Epidermal melanocyte (primary cell): ENCODE results near the gene PIM1.

Experiments used
- DNase-seq: peaks from one replicate; pipeline ENCODE4 v3.0.0; 2011; ENCODE audit warnings: low spot score; ENCODE audit not compliant: insufficient read length

Gene PIM1

DNA sequence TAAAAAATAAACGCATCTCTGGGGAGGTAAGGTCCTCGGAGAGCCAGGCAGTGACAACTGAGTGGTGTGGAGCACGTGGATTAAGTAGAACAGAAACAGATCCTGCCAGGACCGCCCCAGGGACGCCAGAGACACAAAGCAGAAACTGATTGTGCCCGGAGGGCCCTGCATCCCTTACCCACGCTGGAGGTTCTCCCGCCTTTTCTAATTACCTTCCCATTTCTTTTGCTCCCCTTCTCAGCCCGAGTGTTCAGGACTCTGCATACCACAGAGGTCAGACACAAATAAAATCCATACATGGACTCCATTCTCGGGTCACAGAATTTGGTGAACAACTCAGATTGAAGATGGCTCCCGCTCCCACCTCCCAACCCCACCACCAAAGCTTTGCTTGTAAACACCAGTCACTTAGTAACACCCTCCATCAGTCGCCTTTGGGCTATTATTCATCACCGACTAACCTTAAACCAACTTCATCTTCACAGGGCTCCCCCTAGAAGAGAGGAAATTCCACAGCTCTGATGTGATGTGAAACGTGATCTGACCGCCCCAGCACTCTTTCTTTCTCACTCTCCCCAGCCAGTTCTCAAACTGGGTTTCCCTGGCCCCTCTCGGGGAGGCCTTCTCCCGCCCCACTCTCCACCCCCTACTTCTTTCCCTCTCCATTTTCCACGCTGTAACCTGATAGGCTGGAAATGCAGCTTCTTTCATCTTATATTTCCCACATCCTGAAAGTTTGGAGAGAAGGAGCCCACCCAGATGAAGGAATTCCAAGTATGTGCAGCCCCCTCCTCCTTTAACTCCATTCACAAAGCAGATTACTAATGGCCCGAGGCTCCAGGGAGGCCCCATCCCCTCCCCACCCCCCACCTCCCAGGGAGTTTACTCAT lies 32.5 kb upstream of the PIM1 start:
- peak; percentile 48 for DNase-seq

- DNase-seq, result no peak
Measured at GRCh38 chr6:37138856-37139229, 31.1 kb upstream of the PIM1 start.

GRCh38 chr6:37139230-37139962 lies 30.6 kb upstream of the PIM1 start:
- DNase-seq, result no peak

GRCh38 chr6:37140145-37140544 lies 29.8 kb upstream of the PIM1 start:
- no peak for DNase-seq

DNA sequence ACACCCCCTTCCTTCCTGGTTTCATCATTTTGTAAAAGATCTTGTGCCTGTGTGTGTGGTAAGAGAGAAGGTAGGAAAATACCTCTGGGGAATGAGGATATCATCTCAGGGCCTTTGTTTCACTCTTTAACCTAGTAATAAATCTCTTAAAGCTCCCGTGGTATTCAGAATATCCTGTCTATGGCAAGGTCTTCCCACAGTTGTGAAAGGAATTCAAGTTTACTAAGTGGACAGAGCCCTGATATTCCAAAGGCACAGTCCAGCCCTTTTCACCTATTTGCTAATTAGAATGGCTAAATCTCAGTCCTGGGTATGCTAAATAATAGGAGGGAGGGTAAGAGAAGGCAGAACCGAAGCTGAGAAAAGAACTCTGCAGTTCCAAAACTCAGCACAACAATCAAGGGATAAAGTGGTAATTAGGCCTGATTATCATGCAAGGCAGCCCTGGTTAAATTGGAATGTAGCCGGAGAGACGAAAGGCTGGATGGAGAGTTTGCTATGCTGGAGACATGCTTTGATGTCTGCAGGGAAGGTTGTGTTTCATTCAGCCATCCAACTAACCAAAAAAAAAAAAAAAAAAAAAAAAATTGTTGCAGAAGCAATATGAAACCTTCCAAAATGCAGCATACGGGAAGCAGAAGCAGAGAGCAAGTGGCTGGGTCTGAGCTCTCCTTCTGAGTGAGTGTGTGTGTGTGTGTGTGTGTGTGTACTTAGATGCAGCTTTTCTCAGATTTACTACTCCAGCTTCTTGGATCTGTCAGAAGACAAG lies 28.5 kb upstream of the PIM1 start:
- DNase-seq, result no peak

- no peak for DNase-seq
Measured at GRCh38 chr6:37142050-37142614, 27.8 kb upstream of the PIM1 start.

DNA sequence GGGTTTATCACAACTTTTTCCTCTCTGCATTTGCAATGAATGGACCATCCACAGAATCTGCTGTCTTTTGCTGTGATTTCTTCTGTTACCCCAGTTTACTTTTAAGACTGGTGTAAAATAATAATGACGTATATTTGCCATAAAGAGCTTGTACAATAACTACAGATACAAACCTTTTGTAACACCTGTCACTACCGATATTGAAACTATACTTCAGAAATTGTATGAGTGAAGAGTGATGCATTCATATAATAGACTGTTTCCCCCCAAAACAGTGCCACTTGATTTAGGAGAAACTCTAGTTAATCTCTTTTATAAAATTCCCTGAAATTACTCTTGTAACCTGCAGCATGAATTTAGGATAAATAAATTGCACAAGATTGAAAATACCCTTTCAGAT lies 26.4 kb upstream of the PIM1 start:
- DNase-seq, result no peak

DNA sequence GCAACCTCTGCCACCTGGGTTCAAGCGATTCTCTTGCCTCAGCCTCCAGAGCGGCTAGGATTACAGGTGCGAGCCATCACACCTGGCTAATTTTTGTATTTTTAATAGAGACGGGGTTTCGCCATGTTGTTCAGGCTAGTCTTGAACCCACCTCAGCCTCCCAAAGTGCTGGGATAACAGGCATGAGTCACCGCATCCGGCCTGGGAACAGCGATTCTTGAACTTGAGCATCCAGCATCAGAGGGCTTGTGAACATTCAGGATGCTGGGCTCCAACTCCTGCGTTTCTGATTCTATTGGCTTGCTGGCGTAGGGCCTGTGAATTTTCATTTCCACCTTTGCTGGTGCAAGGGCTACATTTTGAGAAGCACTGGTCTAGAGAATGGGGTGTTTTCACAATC lies 24.5 kb upstream of the PIM1 start:
- no peak for DNase-seq

DNA sequence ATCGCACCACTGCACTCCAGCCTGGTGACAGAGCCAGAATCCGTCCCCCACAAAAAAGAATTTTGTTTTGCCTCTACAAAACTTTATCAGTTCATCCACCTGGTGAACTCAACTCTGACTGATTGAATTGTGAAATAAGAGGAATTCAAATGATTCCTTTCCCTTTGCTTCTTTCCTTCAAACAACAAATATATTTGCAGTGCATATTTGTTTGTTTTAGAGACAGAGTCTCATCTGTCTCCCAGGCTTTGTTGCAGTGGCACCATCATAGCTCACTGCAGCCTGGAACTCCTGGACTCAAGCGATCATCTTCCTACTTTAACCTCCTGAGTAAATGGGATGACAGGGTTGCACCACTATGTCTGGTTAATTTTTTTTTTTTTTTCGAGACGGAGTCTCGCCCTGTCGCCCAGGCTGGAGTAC lies 23.2 kb upstream of the PIM1 start:
- DNase-seq, result no peak

DNA sequence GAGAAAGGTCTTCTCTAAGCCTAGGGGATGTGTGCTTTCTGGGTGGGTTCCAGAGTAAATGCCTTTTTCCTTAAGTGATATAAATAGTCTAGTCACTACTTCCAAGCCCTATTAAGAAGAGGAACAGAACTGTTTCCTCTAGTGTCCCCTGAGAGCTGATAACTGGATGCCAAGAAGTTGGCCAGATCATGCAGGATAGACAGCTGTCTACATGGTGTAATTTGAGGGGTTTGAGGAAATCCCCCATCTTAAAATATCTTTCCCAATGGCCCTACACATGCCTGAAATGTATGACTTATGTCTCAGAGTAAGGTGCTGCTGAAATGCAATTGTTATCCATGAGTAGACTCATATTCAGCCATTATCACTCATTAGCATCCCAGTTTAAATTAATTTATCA lies 20.2 kb upstream of the PIM1 start:
- no peak for DNase-seq

GRCh38 chr6:37150314-37150713 lies 19.6 kb upstream of the PIM1 start:
- no peak for DNase-seq

- DNase-seq, result no peak
Measured at GRCh38 chr6:37155394-37156312, 14.3 kb upstream of the PIM1 start.

GRCh38 chr6:37158508-37158907 lies 11.4 kb upstream of the PIM1 start:
- DNase-seq, result no peak

DNA sequence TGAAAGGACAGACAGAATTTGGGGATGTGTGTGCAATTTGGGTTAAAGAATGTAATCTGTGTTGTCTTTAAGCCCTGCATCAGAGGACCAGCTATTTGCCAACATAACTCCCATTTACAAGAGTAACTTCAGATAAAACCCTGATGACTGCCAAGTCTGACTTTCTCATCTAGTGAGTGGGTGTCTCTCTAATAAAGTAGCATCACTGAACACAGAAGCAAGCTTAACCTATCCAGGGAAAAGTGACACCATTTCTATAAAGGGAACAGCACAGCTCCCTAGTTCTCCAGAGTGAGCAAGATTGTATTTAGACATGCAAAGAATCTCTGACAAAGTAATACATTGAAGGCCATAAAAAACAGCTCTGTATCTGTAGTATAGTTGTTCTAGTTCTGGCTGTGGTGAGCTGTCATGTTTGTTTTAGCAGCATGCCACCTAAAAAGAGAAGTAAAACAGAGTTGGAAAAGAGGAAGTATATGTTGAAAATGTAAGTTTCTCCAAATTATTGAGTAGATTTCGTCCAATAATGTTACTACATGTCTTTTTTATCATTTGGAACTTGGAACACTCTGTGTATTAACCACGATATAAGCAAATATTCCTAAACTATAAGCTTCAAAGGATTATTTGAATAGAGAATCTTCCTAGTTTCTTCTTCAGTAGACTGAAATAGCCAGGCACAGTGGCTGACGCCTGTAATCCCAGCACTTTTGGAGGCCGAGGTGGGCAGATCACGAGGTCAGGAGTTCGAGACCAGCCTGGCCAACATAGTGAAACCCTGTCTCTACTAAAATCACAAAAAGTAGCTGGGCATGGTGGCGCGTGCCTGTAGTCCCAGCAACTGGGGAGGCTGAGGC lies 8.8 kb upstream of the PIM1 start:
- no peak for DNase-seq

DNA sequence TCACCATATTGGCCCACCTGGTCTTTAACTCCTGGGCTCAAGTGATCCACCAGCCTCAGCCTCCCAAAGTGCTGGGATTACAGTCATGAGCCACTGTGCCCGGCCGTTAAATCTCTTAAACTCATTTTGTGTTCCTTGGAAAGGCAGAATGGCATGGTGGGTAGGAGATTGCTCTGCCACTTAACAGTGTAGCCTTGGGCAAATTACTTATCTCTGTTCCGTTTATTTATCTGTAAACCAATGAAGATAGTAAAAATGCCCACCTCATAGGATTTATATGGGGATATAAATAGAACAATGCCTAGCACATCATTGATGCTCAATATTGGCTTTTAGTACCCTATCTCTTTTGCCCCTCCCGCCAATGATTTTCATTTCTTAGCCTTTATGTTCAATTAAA lies 7.2 kb upstream of the PIM1 start:
- DNase-seq, result no peak

DNA sequence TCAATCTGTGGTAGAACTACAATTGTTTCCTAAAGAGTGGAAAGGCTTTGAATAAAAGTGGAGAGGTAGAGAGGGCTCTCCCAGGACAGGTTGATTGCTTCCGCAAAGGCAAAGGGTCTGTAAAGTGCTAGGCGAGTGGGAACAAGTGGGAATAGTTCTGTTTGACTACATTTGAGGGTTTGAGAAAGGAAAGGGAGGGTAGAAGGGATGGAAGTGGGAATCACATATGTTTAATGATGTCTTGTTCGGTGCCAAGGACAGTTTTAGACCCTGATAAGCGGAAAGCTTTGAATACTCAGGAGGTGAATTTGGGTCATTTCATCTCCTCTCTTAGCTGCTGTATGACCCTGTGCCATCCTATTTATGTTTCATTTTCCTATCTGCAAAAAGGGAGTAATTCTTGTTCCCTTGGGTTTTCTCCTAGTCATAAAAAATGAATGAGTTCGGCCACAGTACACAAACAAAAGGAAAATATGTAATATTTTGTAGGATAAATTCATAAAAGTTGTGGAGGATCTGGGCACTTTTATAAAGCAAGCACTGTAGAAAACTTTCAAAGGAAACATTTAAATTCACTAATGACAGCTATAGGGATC lies 1.7 kb upstream of the PIM1 start:
- DNase-seq, result no peak

GRCh38 chr6:37168811-37169495 lies 999 bp upstream of the PIM1 start:
- DNase-seq, result peak; percentile 67

DNA sequence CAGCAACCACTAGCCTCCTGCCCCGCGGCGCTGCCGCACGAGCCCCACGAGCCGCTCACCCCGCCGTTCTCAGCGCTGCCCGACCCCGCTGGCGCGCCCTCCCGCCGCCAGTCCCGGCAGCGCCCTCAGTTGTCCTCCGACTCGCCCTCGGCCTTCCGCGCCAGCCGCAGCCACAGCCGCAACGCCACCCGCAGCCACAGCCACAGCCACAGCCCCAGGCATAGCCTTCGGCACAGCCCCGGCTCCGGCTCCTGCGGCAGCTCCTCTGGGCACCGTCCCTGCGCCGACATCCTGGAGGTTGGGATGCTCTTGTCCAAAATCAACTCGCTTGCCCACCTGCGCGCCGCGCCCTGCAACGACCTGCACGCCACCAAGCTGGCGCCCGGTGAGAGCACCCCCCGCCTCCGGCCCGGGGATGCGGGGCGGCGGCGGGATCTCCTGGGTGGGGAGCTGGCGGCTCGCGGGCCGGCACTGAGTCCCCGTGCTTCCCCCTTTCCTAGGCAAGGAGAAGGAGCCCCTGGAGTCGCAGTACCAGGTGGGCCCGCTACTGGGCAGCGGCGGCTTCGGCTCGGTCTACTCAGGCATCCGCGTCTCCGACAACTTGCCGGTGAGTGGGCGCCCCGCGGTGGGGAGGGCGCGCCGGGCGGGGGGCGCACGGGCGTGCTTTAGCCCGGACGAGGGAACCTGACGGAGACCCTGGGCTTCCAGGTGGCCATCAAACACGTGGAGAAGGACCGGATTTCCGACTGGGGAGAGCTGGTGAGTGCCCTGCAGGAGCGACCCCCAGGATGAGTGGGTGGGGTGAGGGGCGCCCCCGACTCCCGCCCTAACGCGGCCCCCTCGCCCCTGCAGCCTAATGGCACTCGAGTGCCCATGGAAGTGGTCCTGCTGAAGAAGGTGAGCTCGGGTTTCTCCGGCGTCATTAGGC lies 585 bp downstream of the PIM1 start:
- no peak for DNase-seq
